Bronchial epithelial cell (primary cell): ENCODE data around the gene ITGA1. TPM values are rescaled to one million over a fixed set of nuclear protein-coding genes. Genes with fewer than 3 reads are reported as not detected.
"Not testable (repeated sequence)": the region's sequence is repeated elsewhere in the genome, so short reads cannot be mapped to it uniquely, and the experiment has no call there.

Experiments
- DNase-seq: peaks from one replicate; pipeline ENCODE4 v3.0.0-alpha.2; 2010; ENCODE audit warnings: low read depth
- FAIRE-seq: peaks from 2 replicates; lab custom pipeline; 2011; peaks lifted over from hg19 to GRCh38; lab: Jason Lieb, UNC
- H3K27me3 ChIP-seq: 2 replicates; pipeline ENCODE4 v1.5.1; 2011; ENCODE audit warnings: low read length; ENCODE audit not compliant: control insufficient read depth, insufficient read depth
- H3K36me3 ChIP-seq: 2 replicates; pipeline ENCODE4 v1.5.1; 2011; ENCODE audit warnings: low read length; ENCODE audit not compliant: control insufficient read depth, insufficient read depth
- H3K4me3 ChIP-seq: 2 replicates; pipeline ENCODE4 v1.5.1; 2011; ENCODE audit warnings: mild to moderate bottlenecking, low read depth, low read length, control low read depth
- CTCF ChIP-seq: IDR thresholded peaks from 2 replicates; pipeline ENCODE4 v1.5.1; 2011; ENCODE audit warnings: mild to moderate bottlenecking, moderate library complexity, low read length, control low read depth, inconsistent platforms; ENCODE audit not compliant: insufficient read depth, severe bottlenecking
- total RNA-seq: library from RNA; depleted of rRNA; stranded (reverse); fragments of >200 nt; gene quantifications from 2 replicates; pipeline ENCODE4 v1.2.1, GENCODE V29; 2014

Gene ITGA1
- total RNA-seq, 1 donor from 2014 or later, result 3.7 TPM

- Histone ChIP-seq H3K36me3 (no peaks in the 10 kb centered on the region), H3K4me3 (no peak overlapping the region), H3K27me3 (no peaks in the 10 kb centered on the region)
- DNase-seq (no peak), FAIRE-seq (no peak)
- TF ChIP-seq CTCF, result no peak
These were observed 30.6 kb downstream of the ITGA1 start for GRCh38 chr5:52818360-52818759.

- FAIRE-seq, H3K4me3 ChIP-seq, H3K27me3 ChIP-seq, H3K36me3 ChIP-seq, DNase-seq: not testable (repeated sequence)
These were observed 31.1 kb downstream of the ITGA1 start for GRCh38 chr5:52818807-52819206.

GRCh38 chr5:52821901-52822300 lies 34.2 kb downstream of the ITGA1 start:
- no peak overlapping the region for H3K4me3 ChIP-seq
- TF ChIP-seq CTCF, result no peak
- no peaks in the 10 kb centered on the region for H3K27me3 ChIP-seq
- DNase-seq, result no peak
- H3K36me3 ChIP-seq, result no peaks in the 10 kb centered on the region
- no peak for FAIRE-seq

- TF ChIP-seq CTCF, result no peak
- Histone ChIP-seq H3K4me3 (no peak overlapping the region), H3K36me3 (no peaks in the 10 kb centered on the region), H3K27me3 (no peaks in the 10 kb centered on the region)
- DNase-seq (no peak), FAIRE-seq (peak; percentile 28)
These were observed 34.7 kb downstream of the ITGA1 start for GRCh38 chr5:52822437-52822836.

- Histone ChIP-seq H3K27me3 (no peaks in the 10 kb centered on the region), H3K36me3 (no peaks in the 10 kb centered on the region), H3K4me3 (no peak overlapping the region)
- DNase-seq (no peak), FAIRE-seq (no peak)
- no peak for TF ChIP-seq CTCF
These were observed 37.1 kb downstream of the ITGA1 start for GRCh38 chr5:52824827-52825226.

GRCh38 chr5:52825826-52826225 lies 38.1 kb downstream of the ITGA1 start:
- no peak overlapping the region for H3K4me3 ChIP-seq
- TF ChIP-seq CTCF, result no peak
- no peaks in the 10 kb centered on the region for H3K27me3 ChIP-seq
- H3K36me3 ChIP-seq, result no peaks in the 10 kb centered on the region
- DNase-seq (no peak), FAIRE-seq (no peak)
